Upper lobe of left lung (tissue), 4 donors: ENCODE measurements around the gene RND1.
"Not testable (repeated sequence)": the region's sequence is repeated elsewhere in the genome, so short reads cannot be mapped to it uniquely, and the experiment has no call there.

Source experiments
- EP300 ChIP-seq, 4 donors: sonication (generic); formaldehyde crosslinking; IDR thresholded peaks; one replicate each; pipeline ENCODE4 v1.5.1; 2017; ENCODE audit warnings: antibody characterized with exemption in 4 of 4, control low read depth in 2 of 4
- POLR2A ChIP-seq, 4 donors: fragments of 450-650 bp; IDR thresholded peaks; one replicate each; pipeline ENCODE4 v1.5.1; 2016 to 2017; ENCODE audit warnings: antibody characterized with exemption in 4 of 4, mild to moderate bottlenecking in 2 of 4
- POLR2AphosphoS5 ChIP-seq, 2 donors: sonication (generic); formaldehyde crosslinking; IDR thresholded peaks; one replicate each; pipeline ENCODE4 v1.5.1; 2017; ENCODE audit warnings: antibody characterized with exemption in 2 of 2
- TF ChIP-seq, protein P1 (sequence below), 6 experiments: fragments of 450-650 bp in 4 of 6; fragments of 200-600 bp in 2 of 6; sonication (generic) in 2 of 6; IDR thresholded peaks; one replicate each; pipeline ENCODE4 v1.5.1; 2016 to 2019; ENCODE audit warnings: antibody characterized with exemption in 6 of 6

DNA sequence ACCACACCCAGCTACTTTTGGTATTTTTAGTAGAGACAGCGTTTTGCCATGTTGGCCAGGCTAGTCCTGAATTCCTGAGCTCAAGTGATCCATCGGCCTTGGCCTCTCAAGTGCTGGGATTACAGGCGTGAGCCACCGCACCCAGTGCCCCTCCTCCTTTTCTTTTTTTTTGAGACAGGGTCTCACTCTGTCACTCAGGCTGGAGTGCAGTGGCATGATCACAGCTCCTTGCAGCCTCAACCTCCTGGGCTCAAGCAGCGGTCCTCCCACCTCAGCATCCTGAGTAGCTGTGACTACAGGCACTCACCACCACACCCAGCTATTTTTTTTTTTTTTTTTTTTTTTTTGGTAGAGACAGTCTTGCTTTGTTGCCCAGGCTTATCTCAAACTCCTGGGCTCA, 5.4 kb downstream of the RND1 start:
- not testable (repeated sequence) for TF ChIP-seq EP300, POLR2AphosphoS5, POLR2A (IDR thresholded peaks at IDR 0.05)
- TF ChIP-seq, protein P1, sequence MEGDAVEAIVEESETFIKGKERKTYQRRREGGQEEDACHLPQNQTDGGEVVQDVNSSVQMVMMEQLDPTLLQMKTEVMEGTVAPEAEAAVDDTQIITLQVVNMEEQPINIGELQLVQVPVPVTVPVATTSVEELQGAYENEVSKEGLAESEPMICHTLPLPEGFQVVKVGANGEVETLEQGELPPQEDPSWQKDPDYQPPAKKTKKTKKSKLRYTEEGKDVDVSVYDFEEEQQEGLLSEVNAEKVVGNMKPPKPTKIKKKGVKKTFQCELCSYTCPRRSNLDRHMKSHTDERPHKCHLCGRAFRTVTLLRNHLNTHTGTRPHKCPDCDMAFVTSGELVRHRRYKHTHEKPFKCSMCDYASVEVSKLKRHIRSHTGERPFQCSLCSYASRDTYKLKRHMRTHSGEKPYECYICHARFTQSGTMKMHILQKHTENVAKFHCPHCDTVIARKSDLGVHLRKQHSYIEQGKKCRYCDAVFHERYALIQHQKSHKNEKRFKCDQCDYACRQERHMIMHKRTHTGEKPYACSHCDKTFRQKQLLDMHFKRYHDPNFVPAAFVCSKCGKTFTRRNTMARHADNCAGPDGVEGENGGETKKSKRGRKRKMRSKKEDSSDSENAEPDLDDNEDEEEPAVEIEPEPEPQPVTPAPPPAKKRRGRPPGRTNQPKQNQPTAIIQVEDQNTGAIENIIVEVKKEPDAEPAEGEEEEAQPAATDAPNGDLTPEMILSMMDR (IDR thresholded peaks at IDR 0.05): not testable (repeated sequence)
